Right atrium auricular region (tissue), 2 donors: ENCODE results near the gene CCDC68. TPM values are rescaled to one million over a fixed set of nuclear protein-coding genes. Genes with fewer than 3 reads are reported as not detected.

ENCODE experiments used
- DNase-seq: peaks from one replicate; pipeline ENCODE4 v3.0.0-alpha.2; 2019; ENCODE audit warnings: low spot score
- H3K27ac ChIP-seq, 2 donors: fragments of 200-600 bp; sonication (generic); 1 replicate in 1 of 2; 2 replicates in 1 of 2; pipeline ENCODE4 v1.5.1; 2016 to 2019
- H3K27me3 ChIP-seq, 2 donors: fragments of 200-600 bp; sonication (generic); one replicate each; pipeline versions ENCODE4 v1.5.1 to v1.6.0; 2017 to 2019
- H3K36me3 ChIP-seq: fragments of 200-600 bp; sonication (generic); one replicate; pipeline ENCODE4 v1.5.1; 2016
- H3K4me1 ChIP-seq, 2 donors: fragments of 200-600 bp; sonication (generic); one replicate each; pipeline versions ENCODE4 v1.5.1 to v1.6.0; 2017 to 2019
- H3K4me3 ChIP-seq, 2 donors: fragments of 200-600 bp; sonication (generic); 1 replicate in 1 of 2; 2 replicates in 1 of 2; pipeline ENCODE4 v1.5.1; 2017 to 2019; ENCODE audit warnings: mild to moderate bottlenecking in 1 of 2, moderate library complexity in 1 of 2
- H3K9me3 ChIP-seq, 2 donors: fragments of 200-600 bp; sonication (generic); one replicate each; pipeline ENCODE4 v1.5.1; 2019
- total RNA-seq, 2 donors: library from RNA; depleted of rRNA; stranded (reverse); fragments of >200 nt; gene quantifications; one replicate each; pipeline ENCODE4 v1.1.0, GENCODE V29; 2016
- TF ChIP-seq, protein P1 (sequence below), 2 donors: fragments of 200-600 bp; sonication (generic); IDR thresholded peaks; one replicate each; pipeline ENCODE4 v1.5.1; 2019; ENCODE audit warnings: antibody characterized with exemption in 2 of 2

CCDC68 gene
- total RNA-seq, 2 donors from 2014 or later: 7.3 to 8.0 TPM

DNA sequence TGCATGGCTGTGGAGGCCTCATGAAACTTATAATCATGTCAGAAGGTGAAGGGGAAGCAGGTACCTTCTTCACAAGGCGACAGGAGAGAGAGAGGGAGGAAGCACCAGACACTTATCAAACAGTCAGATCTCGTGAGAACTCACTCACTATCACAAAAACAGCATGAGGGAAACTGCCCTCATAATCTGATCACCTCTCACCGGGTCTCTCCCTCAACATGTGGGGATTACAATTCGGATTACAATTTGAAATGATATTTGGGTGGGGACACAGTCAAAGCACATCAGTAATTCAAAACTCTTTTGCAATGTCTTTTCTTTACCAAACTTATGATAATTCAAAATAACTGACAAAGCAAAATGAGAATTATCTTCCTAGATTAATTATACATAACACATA is 8.5 kb upstream of the CCDC68 start:
- H3K4me3 ChIP-seq: no peak overlapping the region

DNA sequence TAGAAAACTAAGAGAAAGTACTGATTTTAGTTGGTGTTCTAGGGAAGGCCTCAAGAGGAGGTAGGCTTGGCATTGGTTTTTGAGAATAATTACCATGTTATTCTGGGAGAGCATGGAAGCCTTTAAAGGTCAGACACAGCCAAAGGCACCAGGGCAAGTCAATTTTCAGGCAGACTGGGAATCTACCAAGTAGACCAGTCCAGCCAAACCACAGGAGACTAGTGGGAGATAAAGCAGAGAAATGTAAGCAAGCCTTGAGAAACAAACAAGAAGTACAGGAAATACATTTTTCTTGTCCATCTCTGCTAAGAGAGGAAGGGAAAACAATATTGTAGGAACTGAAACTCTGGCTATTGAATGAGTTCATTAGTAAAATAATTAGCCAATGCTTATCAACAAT is 5.5 kb upstream of the CCDC68 start:
- no peak overlapping the region for H3K27ac ChIP-seq
- no peaks in the 10 kb centered on the region for H3K36me3 ChIP-seq
- no peaks in the 10 kb centered on the region for H3K27me3 ChIP-seq
- H3K4me3 ChIP-seq: no peak overlapping the region
- TF ChIP-seq, protein P1, sequence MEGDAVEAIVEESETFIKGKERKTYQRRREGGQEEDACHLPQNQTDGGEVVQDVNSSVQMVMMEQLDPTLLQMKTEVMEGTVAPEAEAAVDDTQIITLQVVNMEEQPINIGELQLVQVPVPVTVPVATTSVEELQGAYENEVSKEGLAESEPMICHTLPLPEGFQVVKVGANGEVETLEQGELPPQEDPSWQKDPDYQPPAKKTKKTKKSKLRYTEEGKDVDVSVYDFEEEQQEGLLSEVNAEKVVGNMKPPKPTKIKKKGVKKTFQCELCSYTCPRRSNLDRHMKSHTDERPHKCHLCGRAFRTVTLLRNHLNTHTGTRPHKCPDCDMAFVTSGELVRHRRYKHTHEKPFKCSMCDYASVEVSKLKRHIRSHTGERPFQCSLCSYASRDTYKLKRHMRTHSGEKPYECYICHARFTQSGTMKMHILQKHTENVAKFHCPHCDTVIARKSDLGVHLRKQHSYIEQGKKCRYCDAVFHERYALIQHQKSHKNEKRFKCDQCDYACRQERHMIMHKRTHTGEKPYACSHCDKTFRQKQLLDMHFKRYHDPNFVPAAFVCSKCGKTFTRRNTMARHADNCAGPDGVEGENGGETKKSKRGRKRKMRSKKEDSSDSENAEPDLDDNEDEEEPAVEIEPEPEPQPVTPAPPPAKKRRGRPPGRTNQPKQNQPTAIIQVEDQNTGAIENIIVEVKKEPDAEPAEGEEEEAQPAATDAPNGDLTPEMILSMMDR (IDR thresholded peaks at IDR 0.05): no peak
- no peak for DNase-seq
- H3K9me3 ChIP-seq: no peaks in the 10 kb centered on the region
- H3K4me1 ChIP-seq: peaks cover 0 to 3% of the 10 kb centered on the region in 2 donors

More for the DNA sequence above, 8.5 kb upstream of the CCDC68 start:
- no peak for DNase-seq
- Histone ChIP-seq H3K4me1 (no peaks in the 10 kb centered on the region), H3K27ac (no peak overlapping the region), H3K27me3 (no peaks in the 10 kb centered on the region), H3K36me3 (no peaks in the 10 kb centered on the region), H3K9me3 (no peaks in the 10 kb centered on the region)
- TF ChIP-seq, protein P1 (IDR thresholded peaks at IDR 0.05): no peak

DNA sequence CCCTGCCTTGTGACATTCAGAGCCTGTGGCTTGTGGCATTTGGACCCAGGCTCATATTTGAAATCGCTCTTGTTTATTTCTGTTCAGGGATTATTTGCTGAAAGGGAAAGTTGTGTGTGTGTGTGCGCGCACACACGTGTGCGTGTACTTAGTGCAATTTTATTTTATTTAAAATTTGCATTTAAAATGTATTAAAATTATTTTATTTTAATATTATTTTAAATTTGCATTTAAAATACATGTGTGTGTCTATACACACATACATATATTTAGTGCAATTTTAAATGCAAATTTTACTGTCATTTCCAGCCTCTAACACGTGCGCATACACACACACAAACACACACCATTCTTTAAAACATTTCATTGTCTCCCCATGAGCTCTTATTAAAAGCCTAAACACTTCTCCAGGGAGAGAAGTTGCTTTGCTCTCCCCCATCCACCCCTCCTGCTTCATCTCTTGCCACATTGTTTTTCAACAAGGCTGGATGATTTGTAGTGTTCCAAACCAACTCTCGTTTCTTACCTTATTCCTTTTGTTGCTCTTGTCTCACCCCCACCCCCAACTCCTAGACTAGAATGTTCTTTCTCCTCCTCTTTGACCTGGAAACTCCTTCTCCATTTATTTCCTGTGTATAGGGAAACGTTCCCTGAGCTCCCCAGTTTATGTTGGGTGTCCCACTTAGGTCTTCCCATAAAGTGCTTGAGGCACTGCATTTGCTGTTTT is 3.8 kb upstream of the CCDC68 start:
- H3K27me3 ChIP-seq: no peaks in the 10 kb centered on the region
- no peak overlapping the region for H3K4me3 ChIP-seq
- no peak for DNase-seq
- H3K36me3 ChIP-seq: no peaks in the 10 kb centered on the region
- H3K4me1 ChIP-seq: peaks cover 0 to 7% of the 10 kb centered on the region in 2 donors
- no peaks in the 10 kb centered on the region for H3K9me3 ChIP-seq
- TF ChIP-seq, protein P1 (IDR thresholded peaks at IDR 0.05): no peak
- no peak overlapping the region for H3K27ac ChIP-seq

DNA sequence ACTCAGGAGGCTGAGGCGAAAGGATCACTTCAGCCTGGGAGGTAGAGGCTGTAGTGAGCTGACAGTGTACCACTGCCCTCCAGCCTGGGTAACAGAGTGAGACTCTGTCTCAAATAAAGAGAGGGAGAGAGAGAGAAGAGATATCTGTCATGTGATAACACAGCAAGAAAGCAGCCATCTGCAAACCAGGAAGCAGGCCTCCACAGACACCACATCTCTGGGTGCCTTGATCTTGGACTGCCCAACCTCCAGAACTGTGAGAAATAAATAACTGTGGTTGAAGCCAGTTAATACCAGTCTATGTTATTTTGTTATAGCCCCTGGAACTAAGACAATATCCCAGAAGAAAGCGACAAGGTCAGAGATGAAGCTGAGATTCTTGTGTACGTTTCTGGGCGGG is 2.6 kb upstream of the CCDC68 start:
- Histone ChIP-seq H3K27me3 (no peaks in the 10 kb centered on the region), H3K4me1 (peaks cover 0 to 7% of the 10 kb centered on the region in 2 donors), H3K9me3 (no peaks in the 10 kb centered on the region), H3K36me3 (no peaks in the 10 kb centered on the region), H3K27ac (no peak overlapping the region), H3K4me3 (no peak overlapping the region)
- TF ChIP-seq, protein P1 (IDR thresholded peaks at IDR 0.05): no peak
- DNase-seq: no peak

DNA sequence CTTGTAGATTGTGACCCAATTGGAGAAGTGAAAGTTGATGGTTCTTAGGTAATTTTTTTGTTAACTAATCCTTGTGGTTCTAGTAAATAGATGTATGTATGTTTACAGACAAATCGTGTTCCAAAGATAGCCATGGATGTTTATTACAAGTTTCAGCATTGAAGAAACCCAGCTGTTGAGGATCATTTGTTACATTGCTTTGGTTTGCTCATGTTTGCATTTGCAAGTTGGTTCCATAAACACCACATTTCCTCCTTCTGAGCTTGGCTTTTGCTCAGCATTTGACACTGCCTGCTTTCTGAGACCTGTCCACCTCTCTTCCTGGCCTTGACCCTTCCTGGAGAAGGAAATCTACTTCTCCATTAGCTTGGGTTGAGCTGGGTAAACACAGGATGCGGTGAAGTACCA is 1.8 kb upstream of the CCDC68 start:
- no peaks in the 10 kb centered on the region for H3K9me3 ChIP-seq
- H3K4me1 ChIP-seq: peaks cover 0 to 7% of the 10 kb centered on the region in 2 donors
- H3K4me3 ChIP-seq: no peak overlapping the region
- no peaks in the 10 kb centered on the region for H3K36me3 ChIP-seq
- no peak overlapping the region for H3K27ac ChIP-seq
- TF ChIP-seq, protein P1 (IDR thresholded peaks at IDR 0.05): no peak
- no peaks in the 10 kb centered on the region for H3K27me3 ChIP-seq
- DNase-seq: no peak

DNA sequence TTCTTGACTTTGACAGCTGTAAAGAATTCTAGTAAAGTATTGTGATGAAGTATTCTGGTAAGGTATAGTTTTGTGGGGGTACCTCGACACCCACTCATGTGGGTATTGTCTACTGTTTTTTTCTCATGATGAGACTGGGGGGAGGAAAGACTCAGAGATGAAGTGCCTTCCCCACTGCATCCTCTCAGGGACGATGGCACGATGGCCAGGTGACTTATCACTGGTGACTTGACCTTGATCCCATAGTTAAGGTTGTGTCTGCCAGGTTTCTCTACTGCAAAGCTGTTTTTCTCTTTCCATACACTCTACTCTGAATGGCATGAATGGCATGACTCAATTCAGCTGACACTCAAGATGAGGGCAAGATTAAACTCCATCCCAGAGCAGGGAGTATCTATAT is 936 bp upstream of the CCDC68 start:
- Histone ChIP-seq H3K36me3 (no peaks in the 10 kb centered on the region), H3K4me3 (no peak overlapping the region), H3K9me3 (no peaks in the 10 kb centered on the region), H3K4me1 (peaks cover 0 to 7% of the 10 kb centered on the region in 2 donors), H3K27me3 (no peaks in the 10 kb centered on the region), H3K27ac (no peak overlapping the region)
- no peak for DNase-seq
- TF ChIP-seq, protein P1 (IDR thresholded peaks at IDR 0.05): no peak
